Right lobe of liver (tissue), 6 donors: ENCODE results near the gene LEF1. TPM values are rescaled to one million over a fixed set of nuclear protein-coding genes. Genes with fewer than 3 reads are reported as not detected.

Experiments
- ATAC-seq, 4 donors: fragments of 200-7000 bp; cut with Tn5 transposase; one replicate each; pipeline ENCODE4 v1.9.1; 2020; ENCODE audit warnings: mild to moderate bottlenecking in 4 of 4, moderate library complexity in 4 of 4
- DNase-seq, 3 donors: peaks; one replicate each; pipeline ENCODE4 v3.0.0-alpha.2; 2020
- H3K27ac ChIP-seq, 3 donors: fragments of 200-600 bp; one replicate each; pipeline ENCODE4 v1.8.0; 2022
- H3K27me3 ChIP-seq, 2 donors: fragments of 200-600 bp; one replicate each; pipeline ENCODE4 v1.8.0; 2022
- H3K36me3 ChIP-seq, 4 donors: fragments of 200-600 bp; sonication (generic) in 1 of 4; one replicate each; pipeline versions ENCODE4 v1.5.1 to v1.8.0; 2017 to 2022; ENCODE audit warnings: control low read depth in 1 of 4
- H3K4me1 ChIP-seq, 4 donors: fragments of 200-600 bp; sonication (generic) in 1 of 4; one replicate each; pipeline versions ENCODE4 v1.5.1 to v1.8.0; 2017 to 2022; ENCODE audit warnings: control low read depth in 1 of 4
- H3K4me3 ChIP-seq, 3 donors: fragments of 200-600 bp; one replicate each; pipeline ENCODE4 v1.8.0; 2022
- H3K9me3 ChIP-seq, 4 donors: fragments of 200-600 bp; sonication (generic) in 1 of 4; one replicate each; pipeline versions ENCODE4 v1.5.1 to v1.8.0; 2017 to 2022; ENCODE audit warnings: control low read depth in 1 of 4
- POLR2A ChIP-seq: fragments of 450-650 bp; IDR thresholded peaks from one replicate; pipeline ENCODE4 v1.6.1; 2017; ENCODE audit warnings: antibody characterized with exemption, mild to moderate bottlenecking
- WGBS: methylation state at CpG from one replicate; pipeline ENCODE4 v1.1.6; 2018; ENCODE audit warnings: low coverage, low lambda C conversion rate; ENCODE audit not compliant: insufficient coverage; ENCODE audit errors: missing lambda C conversion rate; 5-methylcytosine and 5-hydroxymethylcytosine counted together
- intact Hi-C, 2 donors: fragments of 100-400 bp; cut with DNase I; formaldehyde crosslinking; loops; one replicate each; pipeline versions ENCODE4 v1.11.2 to v1.14.1; 2022
- long read RNA-seq: library from polyadenylated mRNA; unstranded; transcript quantifications from one replicate; pipeline ENCODE4 v2.0.0, GENCODE V29; 2019
- total RNA-seq, 6 experiments: library from RNA; depleted of rRNA in 2 of 6; stranded (reverse); fragments of >200 nt in 2 of 6; fragmentation: NEBNext Ultra II Directional in 3 of 6; extraction: Animal tissue kit (Norgen Biotek cat#: 25700) in 3 of 6; gene quantifications; one replicate each; pipeline versions ENCODE4 v1.1.0 to v1.2.4, GENCODE V29; 2016 to 2023
- TF ChIP-seq, protein P1 (sequence below), 4 donors: fragments of 200-600 bp in 3 of 4; fragments of 450-650 bp in 1 of 4; IDR thresholded peaks; one replicate each; pipeline versions ENCODE4 v1.5.1 to v1.8.0; 2016 to 2022; ENCODE audit warnings: antibody characterized with exemption in 4 of 4, mild to moderate bottlenecking in 2 of 4
- donor health status: DM: no; HTN: yes; CAD: no.
- donor health status: DM: no; HTN: no; CAD: no.
- donor health status: DM: no; HTN: no; CAD: no.
- donor health status: DM: no; HTN: yes; CAD: no.
- donor health status: DM: no; HTN: yes; CAD: no.

LEF1 gene
- under 1 TPM in 5 of 6 experiments, not detected in 1; 0.19 to 0.66 (median 0.42) TPM for total RNA-seq
- long read RNA-seq, result 0 reads

GRCh38 chr4:108168671-108169523 is at the start of gene LEF1:
LEF1 (minus strand) TSS chr4:108168932; CDS start chr4:108167767, 1,165 bp downstream.
- Histone ChIP-seq H3K4me1 (peaks cover 0 to 26% (median 6%) of the 10 kb centered on the region in 4 donors), H3K36me3 (no peaks in the 10 kb centered on the region), H3K9me3 (no peaks in the 10 kb centered on the region), H3K27ac (no peak within 1 kb of the TSS), H3K27me3 (peaks cover 10 to 69% of the 10 kb centered on the region in 2 donors), H3K4me3 (peak within 1 kb of the TSS; percentile 34 to 51 (median 36))
- peak in 1 of 3 donors; percentile 34 for DNase-seq
- WGBS, result 2% methylated on average over 24 of the region's 61 CpGs
- intact Hi-C loops, result no loop called here
- TF ChIP-seq POLR2A, result no peak
- TF ChIP-seq, protein P1, sequence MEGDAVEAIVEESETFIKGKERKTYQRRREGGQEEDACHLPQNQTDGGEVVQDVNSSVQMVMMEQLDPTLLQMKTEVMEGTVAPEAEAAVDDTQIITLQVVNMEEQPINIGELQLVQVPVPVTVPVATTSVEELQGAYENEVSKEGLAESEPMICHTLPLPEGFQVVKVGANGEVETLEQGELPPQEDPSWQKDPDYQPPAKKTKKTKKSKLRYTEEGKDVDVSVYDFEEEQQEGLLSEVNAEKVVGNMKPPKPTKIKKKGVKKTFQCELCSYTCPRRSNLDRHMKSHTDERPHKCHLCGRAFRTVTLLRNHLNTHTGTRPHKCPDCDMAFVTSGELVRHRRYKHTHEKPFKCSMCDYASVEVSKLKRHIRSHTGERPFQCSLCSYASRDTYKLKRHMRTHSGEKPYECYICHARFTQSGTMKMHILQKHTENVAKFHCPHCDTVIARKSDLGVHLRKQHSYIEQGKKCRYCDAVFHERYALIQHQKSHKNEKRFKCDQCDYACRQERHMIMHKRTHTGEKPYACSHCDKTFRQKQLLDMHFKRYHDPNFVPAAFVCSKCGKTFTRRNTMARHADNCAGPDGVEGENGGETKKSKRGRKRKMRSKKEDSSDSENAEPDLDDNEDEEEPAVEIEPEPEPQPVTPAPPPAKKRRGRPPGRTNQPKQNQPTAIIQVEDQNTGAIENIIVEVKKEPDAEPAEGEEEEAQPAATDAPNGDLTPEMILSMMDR (IDR thresholded peaks at IDR 0.05), result no peak
- peak; percentile 19 to 36 (median 28) for ATAC-seq

DNA sequence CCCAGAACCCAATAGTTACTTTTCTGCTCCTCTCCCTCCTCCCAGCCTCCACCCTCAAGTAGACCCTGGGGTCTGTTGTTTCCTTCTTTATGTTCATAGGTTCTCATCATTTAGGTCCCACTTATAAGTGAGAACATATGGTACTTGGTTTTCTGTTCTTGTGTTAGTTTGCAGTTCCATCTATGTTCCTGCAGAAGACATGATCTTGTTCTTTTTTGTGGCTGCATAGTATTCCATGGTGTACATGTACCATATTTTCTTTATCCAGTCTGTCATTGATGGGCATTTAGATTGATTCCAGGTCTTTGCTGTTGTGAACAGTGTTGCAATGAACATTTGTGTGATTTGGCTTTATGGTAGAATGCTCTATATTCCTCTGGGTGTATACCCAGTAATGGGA is 47.8 kb upstream of the LEF1 start:
- DNase-seq, result no peak
- Histone ChIP-seq H3K27me3 (no peaks in the 10 kb centered on the region), H3K4me3 (no peak overlapping the region), H3K27ac (no peak overlapping the region), H3K4me1 (no peaks in the 10 kb centered on the region), H3K36me3 (no peaks in the 10 kb centered on the region), H3K9me3 (no peaks in the 10 kb centered on the region)
- TF ChIP-seq POLR2A, result no peak
- TF ChIP-seq, protein P1 (IDR thresholded peaks at IDR 0.05), result no peak
- ATAC-seq, result no peak
- intact Hi-C loops, result no loop called here

DNA sequence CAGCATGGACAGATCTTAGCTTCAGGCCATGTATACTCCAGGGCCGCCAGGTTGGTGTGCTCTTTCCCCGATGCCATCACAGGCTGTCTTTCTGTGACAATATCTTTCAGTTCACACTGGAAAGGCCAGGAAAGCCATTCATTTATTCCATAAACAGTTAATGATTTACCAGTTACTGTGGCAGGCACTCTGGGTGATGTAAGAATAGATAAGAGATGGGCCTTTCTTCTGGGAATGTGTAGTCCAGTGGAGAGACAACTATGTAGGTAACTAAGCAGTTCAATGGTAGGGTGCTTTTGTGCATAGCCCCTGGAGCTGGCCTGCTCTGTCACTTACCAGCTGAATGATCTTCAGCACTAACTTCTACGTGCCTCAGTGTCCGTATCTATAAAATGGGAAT is 46.3 kb upstream of the LEF1 start:
- ATAC-seq, result peak in 3 of 4 donors; percentile 12 to 88 (median 53)
- TF ChIP-seq, protein P1 (IDR thresholded peaks at IDR 0.05), result no peak
- no peak for TF ChIP-seq POLR2A

DNA sequence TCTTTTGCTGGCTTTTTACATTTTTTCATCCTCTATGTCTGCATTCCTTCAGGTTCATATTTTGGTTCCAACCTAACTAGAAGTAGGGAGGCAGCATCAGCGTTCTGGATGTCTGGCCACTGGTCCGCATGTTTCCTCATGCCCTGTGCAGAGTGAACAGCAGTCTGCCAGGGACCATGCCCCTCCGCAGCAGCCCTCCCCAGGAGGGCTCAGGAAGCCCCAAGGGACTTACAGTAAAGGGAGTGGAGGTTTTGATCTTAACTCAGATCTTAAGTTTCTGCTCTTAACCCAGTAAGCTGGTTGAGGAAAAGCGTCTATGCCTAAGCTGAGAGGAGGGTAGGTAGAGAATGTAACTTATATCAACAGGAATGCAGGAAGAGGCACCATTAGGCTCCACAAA is 45.0 kb upstream of the LEF1 start:
- TF ChIP-seq, protein P1 (IDR thresholded peaks at IDR 0.05), result no peak
- no peak for TF ChIP-seq POLR2A
- Histone ChIP-seq H3K9me3 (no peaks in the 10 kb centered on the region), H3K27ac (no peak overlapping the region), H3K4me1 (peaks cover 0 to 6% (median 0%) of the 10 kb centered on the region in 4 donors), H3K36me3 (no peaks in the 10 kb centered on the region), H3K27me3 (no peaks in the 10 kb centered on the region), H3K4me3 (no peak overlapping the region)
- DNase-seq, result no peak
- 91% methylated on average over 4 of the region's 4 CpGs for WGBS
- no peak for ATAC-seq
- intact Hi-C loops, result no loop called here

More for the DNA sequence above, 46.3 kb upstream of the LEF1 start:
- H3K4me3 ChIP-seq, result no peak overlapping the region
- WGBS, result 88% methylated on average over 2 of the region's 4 CpGs
- H3K4me1 ChIP-seq, result no peaks in the 10 kb centered on the region
- no peak overlapping the region for H3K27ac ChIP-seq
- intact Hi-C loops, result no loop called here
- no peaks in the 10 kb centered on the region for H3K9me3 ChIP-seq
- H3K36me3 ChIP-seq, result no peaks in the 10 kb centered on the region
- DNase-seq, result no peak
- no peaks in the 10 kb centered on the region for H3K27me3 ChIP-seq
